ENCODE data around the gene SMURF1. TPM values are rescaled to one million over a fixed set of nuclear protein-coding genes. Genes with fewer than 3 reads are reported as not detected.

Gene SMURF1
- total RNA-seq, 4 donors from 2014 or later, result 16.4 to 36.2 (median 24.6) TPM

DNA sequence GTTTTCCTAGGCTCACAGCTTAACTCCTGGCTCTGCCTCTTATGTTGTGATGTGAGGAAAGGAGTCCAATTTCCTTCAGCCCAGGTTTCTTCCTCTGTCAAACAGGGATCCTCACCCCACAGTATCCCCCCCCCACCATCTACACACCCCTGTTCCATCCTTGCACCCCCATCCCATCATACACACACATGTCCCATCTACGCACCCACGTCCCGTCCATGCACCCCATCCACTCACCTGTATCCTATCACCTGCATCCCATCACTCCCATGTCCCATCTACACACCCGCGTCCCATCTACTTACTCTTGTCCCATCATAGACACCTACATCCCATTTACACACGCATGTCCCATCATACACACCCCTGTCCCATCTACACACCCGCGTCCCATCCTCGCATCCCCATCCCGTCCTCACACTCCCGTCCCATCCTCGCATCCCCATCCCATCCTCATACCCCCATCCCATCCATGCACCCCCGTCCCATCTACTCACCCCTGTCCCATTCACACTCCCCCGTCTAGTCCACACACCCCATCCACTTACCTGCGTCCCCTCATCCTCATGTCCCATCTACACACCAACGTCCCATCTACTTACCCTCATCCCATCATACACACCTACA, 148.3 kb downstream of the SMURF1 start:
- Histone ChIP-seq H3K4me3 (no peak overlapping the region), H3K36me3 (peaks cover 19 to 100% (median 40%) of the 10 kb centered on the region in 3 donors), H3K27ac (no peak overlapping the region), H3K27me3 (no peaks in the 10 kb centered on the region), H3K9me3 (no peaks in the 10 kb centered on the region), H3K4me1 (no peaks in the 10 kb centered on the region)
- whole genome bisulfite sequencing, 2 donors, result 91 to 96% methylated on average over 16 of the region's 16 CpGs
- intact Hi-C loops (cut with DNase I), result no loop called here
- TF ChIP-seq, protein P1, sequence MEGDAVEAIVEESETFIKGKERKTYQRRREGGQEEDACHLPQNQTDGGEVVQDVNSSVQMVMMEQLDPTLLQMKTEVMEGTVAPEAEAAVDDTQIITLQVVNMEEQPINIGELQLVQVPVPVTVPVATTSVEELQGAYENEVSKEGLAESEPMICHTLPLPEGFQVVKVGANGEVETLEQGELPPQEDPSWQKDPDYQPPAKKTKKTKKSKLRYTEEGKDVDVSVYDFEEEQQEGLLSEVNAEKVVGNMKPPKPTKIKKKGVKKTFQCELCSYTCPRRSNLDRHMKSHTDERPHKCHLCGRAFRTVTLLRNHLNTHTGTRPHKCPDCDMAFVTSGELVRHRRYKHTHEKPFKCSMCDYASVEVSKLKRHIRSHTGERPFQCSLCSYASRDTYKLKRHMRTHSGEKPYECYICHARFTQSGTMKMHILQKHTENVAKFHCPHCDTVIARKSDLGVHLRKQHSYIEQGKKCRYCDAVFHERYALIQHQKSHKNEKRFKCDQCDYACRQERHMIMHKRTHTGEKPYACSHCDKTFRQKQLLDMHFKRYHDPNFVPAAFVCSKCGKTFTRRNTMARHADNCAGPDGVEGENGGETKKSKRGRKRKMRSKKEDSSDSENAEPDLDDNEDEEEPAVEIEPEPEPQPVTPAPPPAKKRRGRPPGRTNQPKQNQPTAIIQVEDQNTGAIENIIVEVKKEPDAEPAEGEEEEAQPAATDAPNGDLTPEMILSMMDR (IDR thresholded peaks at IDR 0.05), result no peak
- no peak for TF ChIP-seq POLR2A (IDR thresholded peaks at IDR 0.05)
- no peak for DNase-seq

DNA sequence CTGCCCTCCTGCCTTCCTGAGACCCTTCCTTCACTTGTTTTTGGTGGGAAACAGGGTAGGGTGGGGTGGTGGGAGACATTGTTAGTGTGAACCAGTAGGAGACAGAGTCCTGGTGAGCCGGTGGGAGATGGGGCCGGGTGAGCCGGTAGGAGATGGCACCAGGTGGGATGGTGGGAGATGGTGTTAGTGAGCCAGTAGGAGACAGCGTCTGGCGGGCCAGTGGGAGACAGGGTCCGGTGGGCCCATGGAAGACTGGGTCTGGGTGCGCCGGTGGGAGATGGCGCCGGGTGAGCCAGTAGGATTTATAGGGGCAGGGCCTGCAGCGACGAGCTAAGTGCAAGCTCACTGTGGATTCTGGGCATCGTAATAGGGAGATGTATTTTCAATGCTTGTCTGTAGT, 148.8 kb downstream of the SMURF1 start:
- H3K4me3 ChIP-seq, result no peak overlapping the region
- H3K27me3 ChIP-seq, result no peaks in the 10 kb centered on the region
- H3K9me3 ChIP-seq, result no peaks in the 10 kb centered on the region
- no peaks in the 10 kb centered on the region for H3K4me1 ChIP-seq
- H3K27ac ChIP-seq, result no peak overlapping the region
- TF ChIP-seq, protein P1 (IDR thresholded peaks at IDR 0.05), result no peak
- no peak for TF ChIP-seq POLR2A (IDR thresholded peaks at IDR 0.05)
- WGBS, 2 donors, result 94 to 98% methylated on average over 13 of the region's 13 CpGs
- intact Hi-C loops (cut with DNase I), result no loop called here
- H3K36me3 ChIP-seq, result peaks cover 23 to 100% (median 38%) of the 10 kb centered on the region in 3 donors
- DNase-seq, result no peak

DNA sequence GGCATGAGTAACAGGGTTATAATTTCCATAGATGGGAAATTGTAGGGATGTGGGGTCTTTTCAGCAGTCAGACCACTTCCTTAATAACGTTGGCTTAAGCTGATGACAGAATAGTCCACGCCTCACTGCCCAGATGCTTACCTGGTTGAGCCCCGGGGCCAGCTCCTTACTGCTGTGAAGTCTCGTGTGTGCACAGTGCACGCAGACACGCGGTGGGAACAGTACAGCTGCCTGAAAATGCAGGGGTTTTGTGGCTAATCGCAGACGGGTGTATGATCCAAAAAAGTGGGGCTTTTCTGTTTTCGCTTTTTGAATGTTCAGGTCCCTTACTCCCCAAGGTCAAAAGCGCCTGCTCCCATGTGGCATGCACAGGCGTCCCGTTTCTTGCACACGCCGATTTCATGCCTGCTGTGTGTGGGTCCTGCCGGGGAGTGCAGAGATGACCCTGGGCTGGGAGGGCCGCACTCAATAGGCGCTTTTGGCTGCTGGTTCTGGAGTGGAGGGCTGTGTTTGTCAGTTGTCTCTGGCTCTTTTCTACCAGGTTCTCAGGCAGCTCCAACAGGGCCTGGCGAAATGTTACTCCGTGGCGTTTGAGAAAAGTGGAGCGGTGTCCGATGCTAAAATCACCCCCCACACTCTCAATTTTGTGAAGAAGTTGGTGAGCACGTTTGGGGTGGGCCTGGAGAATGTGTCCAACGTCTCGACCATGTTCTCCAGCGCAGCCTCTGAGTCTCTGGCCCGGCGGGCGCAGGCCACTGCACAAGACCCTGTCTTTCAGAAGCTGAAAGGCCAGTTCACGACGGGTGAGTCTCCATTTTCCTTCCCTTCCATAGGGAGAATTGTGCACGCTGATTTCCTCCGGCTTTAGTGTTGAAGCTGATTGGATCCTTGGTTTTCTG, 149.6 kb downstream of the SMURF1 start:
- 85 to 92% methylated on average over 11 to 24 of the region's 34 CpGs for WGBS, 2 donors
- H3K36me3 ChIP-seq, result peaks cover 23 to 100% (median 45%) of the 10 kb centered on the region in 3 donors
- H3K27ac ChIP-seq, result no peak overlapping the region
- TF ChIP-seq, protein P1 (IDR thresholded peaks at IDR 0.05), result no peak
- no peak for TF ChIP-seq POLR2A (IDR thresholded peaks at IDR 0.05)
- no peak for DNase-seq
- H3K4me1 ChIP-seq, result no peaks in the 10 kb centered on the region
- H3K9me3 ChIP-seq, result no peaks in the 10 kb centered on the region
- no peak overlapping the region for H3K4me3 ChIP-seq
- intact Hi-C loops (cut with DNase I), result no loop called here
- H3K27me3 ChIP-seq, result no peaks in the 10 kb centered on the region

DNA sequence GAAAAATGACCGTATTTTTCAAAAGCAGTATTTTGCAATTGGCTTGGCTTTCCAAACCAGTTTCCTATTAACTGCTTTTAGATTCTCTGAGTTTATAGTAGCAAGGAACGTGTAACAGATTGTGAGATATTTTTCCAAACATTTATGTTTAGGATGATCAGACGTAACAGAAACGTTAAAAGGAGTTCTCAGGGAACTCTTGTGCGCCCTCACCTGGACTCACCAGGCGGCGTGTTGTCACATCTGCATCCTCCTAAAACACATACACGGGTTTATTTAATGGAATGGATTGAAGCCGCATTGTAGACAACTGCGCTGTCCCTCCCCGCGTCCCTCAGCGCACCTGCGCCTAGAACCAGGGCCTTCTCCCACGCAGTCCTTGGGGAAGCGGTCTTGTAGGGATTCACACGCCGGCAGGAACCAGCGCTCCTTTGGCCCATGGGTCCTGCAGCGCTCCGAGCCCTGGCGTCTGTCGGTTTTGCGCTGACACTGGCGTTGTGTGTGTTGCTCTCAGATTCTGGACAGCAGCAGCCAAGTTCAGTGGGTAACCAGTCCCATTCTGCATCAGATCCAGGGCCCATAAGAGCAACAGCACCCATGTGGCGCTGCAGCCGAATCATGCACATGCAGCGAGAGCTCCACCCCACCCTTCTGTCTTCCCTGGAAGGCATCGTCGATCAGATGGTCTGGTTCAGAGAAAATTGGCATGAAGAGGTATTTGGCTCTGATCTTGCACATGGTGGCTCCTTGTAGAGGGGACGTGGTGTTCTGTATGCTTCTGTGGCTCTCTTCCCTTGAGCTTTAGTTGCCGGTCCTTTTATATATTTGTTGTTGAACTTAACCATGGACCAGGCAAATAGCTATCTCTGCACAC, 150.6 kb downstream of the SMURF1 start:
- Histone ChIP-seq H3K4me3 (no peak overlapping the region), H3K27ac (no peak overlapping the region), H3K9me3 (no peaks in the 10 kb centered on the region), H3K36me3 (peaks cover 28 to 100% (median 54%) of the 10 kb centered on the region in 3 donors), H3K27me3 (no peaks in the 10 kb centered on the region), H3K4me1 (no peaks in the 10 kb centered on the region)
- 90 to 96% methylated on average over 28 to 32 of the region's 32 CpGs for WGBS, 2 donors
- TF ChIP-seq, protein P1 (IDR thresholded peaks at IDR 0.05), result no peak
- TF ChIP-seq POLR2A (IDR thresholded peaks at IDR 0.05), result no peak
- no peak for DNase-seq
- intact Hi-C loops (cut with DNase I), result no loop called here

All from esophagus squamous epithelium (tissue), 5 donors.